GM12891 (cell line): Measurements from ENCODE around the gene ALOX15.

ENCODE experiments used
- POLR2A ChIP-seq: IDR thresholded peaks from 2 replicates; pipeline ENCODE4 v1.6.1; 2011; ENCODE audit warnings: low read depth, low read length, control low read depth
- POLR2AphosphoS5 ChIP-seq: IDR thresholded peaks from 2 replicates; pipeline ENCODE4 v1.6.1; 2011; ENCODE audit warnings: low read depth, low read length, control low read depth
- SPI1 ChIP-seq: IDR thresholded peaks from 2 replicates; pipeline ENCODE4 v1.6.1; 2011; ENCODE audit warnings: low read depth, low read length, control low read depth
- TAF1 ChIP-seq: IDR thresholded peaks from 2 replicates; pipeline ENCODE4 v1.6.1; 2011; ENCODE audit warnings: low read depth, low read length, control low read depth

GRCh38 chr17:4616476-4616875 is 25.0 kb downstream of the ALOX15 start:
- no peak for TF ChIP-seq POLR2A
- TF ChIP-seq SPI1, result no peak
- no peak for TF ChIP-seq POLR2AphosphoS5
- no peak for TF ChIP-seq TAF1
